GM18502 (cell line): ENCODE data around the gene LAMTOR1.
A peak's percentile ranks its signal among the peaks of the same experiment; 100 is the strongest.
"Not testable (repeated sequence)": the region's sequence is repeated elsewhere in the genome, so short reads cannot be mapped to it uniquely, and the experiment has no call there.

Experiments used
- ATAC-seq: cut with Tn5 transposase; IDR thresholded peaks from one replicate; pipeline ENCODE4 v1.9.1; 2021; ENCODE audit warnings: mild to moderate bottlenecking; ENCODE audit not compliant: unreplicated experiment, poor library complexity

LAMTOR1 gene

GRCh38 chr11:72102946-72103753, at the start of gene LAMTOR1:
TSS of gene LAMTOR1 (minus strand) at chr11:72103297. CDS start at chr11:72103224, 73 bp downstream.
- peak; percentile 89 for ATAC-seq

GRCh38 chr11:72150882-72151281, 47.8 kb upstream of the LAMTOR1 start:
- no peak for ATAC-seq

GRCh38 chr11:72146625-72147024, 43.5 kb upstream of the LAMTOR1 start:
- ATAC-seq = no peak

- no peak for ATAC-seq
Observed at GRCh38 chr11:72144807-72145565, 41.9 kb upstream of the LAMTOR1 start.

- ATAC-seq = not testable (repeated sequence)
Observed at GRCh38 chr11:72142543-72142942, 39.4 kb upstream of the LAMTOR1 start.

GRCh38 chr11:72142086-72142485, 39.0 kb upstream of the LAMTOR1 start:
- ATAC-seq = not testable (repeated sequence)

- no peak for ATAC-seq
Observed at GRCh38 chr11:72141066-72141465, 38.0 kb upstream of the LAMTOR1 start.

GRCh38 chr11:72140661-72141060, 37.6 kb upstream of the LAMTOR1 start:
- no peak for ATAC-seq

GRCh38 chr11:72139500-72139899, 36.4 kb upstream of the LAMTOR1 start:
- no peak for ATAC-seq

GRCh38 chr11:72138821-72139390, 35.8 kb upstream of the LAMTOR1 start:
- no peak for ATAC-seq

- ATAC-seq = no peak
Observed at GRCh38 chr11:72136684-72137262, 33.7 kb upstream of the LAMTOR1 start.

GRCh38 chr11:72135891-72136683, 33.0 kb upstream of the LAMTOR1 start:
- no peak for ATAC-seq

GRCh38 chr11:72135473-72135872, 32.4 kb upstream of the LAMTOR1 start, which contains the start of gene FOLR3:
TSS of gene FOLR3 (plus strand) at chr11:72135725. CDS start at chr11:72135953, 228 bp downstream.
- ATAC-seq = not testable (repeated sequence)

- ATAC-seq = no peak
Observed at GRCh38 chr11:72132646-72133045, 29.5 kb upstream of the LAMTOR1 start.

- ATAC-seq = no peak
Observed at GRCh38 chr11:72129381-72129780, 26.3 kb upstream of the LAMTOR1 start.

- no peak for ATAC-seq
Observed at GRCh38 chr11:72127923-72128322, 24.8 kb upstream of the LAMTOR1 start.

- no peak for ATAC-seq
Observed at GRCh38 chr11:72125956-72126355, 22.9 kb upstream of the LAMTOR1 start.

- ATAC-seq = no peak
Observed at GRCh38 chr11:72124046-72124445, 20.9 kb upstream of the LAMTOR1 start.

GRCh38 chr11:72123117-72123653, 20.1 kb upstream of the LAMTOR1 start:
- ATAC-seq = no peak

- no peak for ATAC-seq
Observed at GRCh38 chr11:72122607-72123006, 19.5 kb upstream of the LAMTOR1 start.
